Measurements from ENCODE around the gene CACNB4. TPM values are rescaled to one million over a fixed set of nuclear protein-coding genes. Genes with fewer than 3 reads are reported as not detected.

The CACNB4 gene
- total RNA-seq, 2 experiments from 2014 or later = 0.06 to 0.76 TPM

GRCh38 chr2:152034257-152034801 is 64.5 kb downstream of the CACNB4 start:
- Histone ChIP-seq H3K9me3 (ENCODE audit: low read length) (no peaks in the 10 kb centered on the region), H3K4me1 (ENCODE audit: insufficient read depth, low read length, poor library complexity, severe bottlenecking) (no peaks in the 10 kb centered on the region), H3K4me2 (ENCODE audit: low read length) (no peak overlapping the region), H3K9me2 (ENCODE audit: insufficient read depth, low read length) (no peaks in the 10 kb centered on the region), H3K27ac (ENCODE audit: low read depth, low read length, poor library complexity, severe bottlenecking) (no peak overlapping the region), H4K20me1 (ENCODE audit: insufficient read depth, low read length) (no peaks in the 10 kb centered on the region), H2AFZ (ENCODE audit: low read length) (no peak overlapping the region), H3K4me3 (ENCODE audit: low read depth, low read length, poor library complexity, severe bottlenecking) (no peak overlapping the region), H3K79me2 (ENCODE audit: insufficient read depth, low read depth, low read length) (no peaks in the 10 kb centered on the region), H3K36me3 (ENCODE audit: insufficient read depth, low read length) (no peaks in the 10 kb centered on the region)
- BruUV-seq (replicated peaks) = no TSS peak
- no peak for DNase-seq (ENCODE audit: low spot score)
- TF ChIP-seq EZH2phosphoT487 (IDR thresholded peaks at IDR 0.05; ENCODE audit: borderline replicate concordance, low read depth, low read length) = no peak
- no peak for TF ChIP-seq CTCF (conservative IDR thresholded peaks at IDR 0.05; ENCODE audit: low read length)
- POLR2A ChIA-PET = no interaction called here
- intact Hi-C loops (cut with micrococcal nuclease; ENCODE audit: unreplicated experiment) = loop anchor here (10.0 kb wide), 1 partner anchor 1480 kb away; no protein-coding TSS in a partner anchor
- CTCF ChIA-PET (ENCODE audit: unreplicated experiment) = interaction anchor here (0.6 kb wide), 1 partner anchor 279 kb away, joined by 3 read pairs; no protein-coding TSS in a partner anchor

- H3K9me3 ChIP-seq (ENCODE audit: low read length) = no peaks in the 10 kb centered on the region
- no peak overlapping the region for H3K4me3 ChIP-seq (ENCODE audit: low read depth, low read length, poor library complexity, severe bottlenecking)
- no peak overlapping the region for H3K4me2 ChIP-seq (ENCODE audit: low read length)
- no peaks in the 10 kb centered on the region for H3K4me1 ChIP-seq (ENCODE audit: insufficient read depth, low read length, poor library complexity, severe bottlenecking)
- H2AFZ ChIP-seq (ENCODE audit: low read length) = no peak overlapping the region
- TF ChIP-seq EZH2phosphoT487 (IDR thresholded peaks at IDR 0.05; ENCODE audit: borderline replicate concordance, low read depth, low read length) (no peak), CTCF (conservative IDR thresholded peaks at IDR 0.05; ENCODE audit: low read length) (no peak)
- intact Hi-C loops (cut with micrococcal nuclease; ENCODE audit: unreplicated experiment) = loop anchor here (10.0 kb wide), 1 partner anchor 1482 kb away; no protein-coding TSS in a partner anchor
- H3K36me3 ChIP-seq (ENCODE audit: insufficient read depth, low read length) = no peaks in the 10 kb centered on the region
- no peak overlapping the region for H3K27ac ChIP-seq (ENCODE audit: low read depth, low read length, poor library complexity, severe bottlenecking)
- no TSS peak for BruUV-seq (replicated peaks)
- H4K20me1 ChIP-seq (ENCODE audit: insufficient read depth, low read length) = no peaks in the 10 kb centered on the region
- no peaks in the 10 kb centered on the region for H3K79me2 ChIP-seq (ENCODE audit: insufficient read depth, low read depth, low read length)
- ChIA-PET POLR2A (interaction anchor here (0.6 kb wide), 1 partner anchor 61 kb away, joined by 3 read pairs; no protein-coding TSS in a partner anchor), CTCF (ENCODE audit: unreplicated experiment) (interaction anchor here (0.6 kb wide), 2 partner anchors 9 to 277 kb away, joined by 3 read pairs; no protein-coding TSS in a partner anchor)
- no peak for DNase-seq (ENCODE audit: low spot score)
- no peaks in the 10 kb centered on the region for H3K9me2 ChIP-seq (ENCODE audit: insufficient read depth, low read length)
Measured at GRCh38 chr2:152033011-152033925, 65.6 kb downstream of the CACNB4 start.

Measured in OCI-LY7 (cell line).